ENCODE data around the gene SLC28A2.
"Not testable (repeated sequence)": the region's sequence is repeated elsewhere in the genome, so short reads cannot be mapped to it uniquely, and the experiment has no call there.

SLC28A2 gene

GRCh38 chr15:45253330-45253729 lies 1.3 kb downstream of the SLC28A2 start:
- H3K27ac ChIP-seq (ENCODE audit: low read length), result no peak overlapping the region
- DNase-seq, result no peak
- ATAC-seq (ENCODE audit: insufficient read depth, low read depth), result no peak
- no peaks in the 10 kb centered on the region for H3K4me1 ChIP-seq (ENCODE audit: insufficient read depth, low read length)
- H2AFZ ChIP-seq (ENCODE audit: low read depth, low read length), result no peak overlapping the region
- no peaks in the 10 kb centered on the region for H3K79me2 ChIP-seq (ENCODE audit: insufficient read depth, low read length)
- H3K9ac ChIP-seq (ENCODE audit: low read depth, low read length), result no peak overlapping the region
- no peaks in the 10 kb centered on the region for H3K27me3 ChIP-seq (ENCODE audit: insufficient read depth, low read length, poor library complexity)
- no peak for TF ChIP-seq EZH2 (IDR thresholded peaks at IDR 0.05; ENCODE audit: borderline replicate concordance, low read depth, low read length, severe bottlenecking)
- TF ChIP-seq, protein P1, sequence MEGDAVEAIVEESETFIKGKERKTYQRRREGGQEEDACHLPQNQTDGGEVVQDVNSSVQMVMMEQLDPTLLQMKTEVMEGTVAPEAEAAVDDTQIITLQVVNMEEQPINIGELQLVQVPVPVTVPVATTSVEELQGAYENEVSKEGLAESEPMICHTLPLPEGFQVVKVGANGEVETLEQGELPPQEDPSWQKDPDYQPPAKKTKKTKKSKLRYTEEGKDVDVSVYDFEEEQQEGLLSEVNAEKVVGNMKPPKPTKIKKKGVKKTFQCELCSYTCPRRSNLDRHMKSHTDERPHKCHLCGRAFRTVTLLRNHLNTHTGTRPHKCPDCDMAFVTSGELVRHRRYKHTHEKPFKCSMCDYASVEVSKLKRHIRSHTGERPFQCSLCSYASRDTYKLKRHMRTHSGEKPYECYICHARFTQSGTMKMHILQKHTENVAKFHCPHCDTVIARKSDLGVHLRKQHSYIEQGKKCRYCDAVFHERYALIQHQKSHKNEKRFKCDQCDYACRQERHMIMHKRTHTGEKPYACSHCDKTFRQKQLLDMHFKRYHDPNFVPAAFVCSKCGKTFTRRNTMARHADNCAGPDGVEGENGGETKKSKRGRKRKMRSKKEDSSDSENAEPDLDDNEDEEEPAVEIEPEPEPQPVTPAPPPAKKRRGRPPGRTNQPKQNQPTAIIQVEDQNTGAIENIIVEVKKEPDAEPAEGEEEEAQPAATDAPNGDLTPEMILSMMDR (IDR thresholded peaks at IDR 0.05; ENCODE audit: borderline replicate concordance, extremely low read depth, low read length, poor library complexity, severe bottlenecking), result peak; percentile 13
- no peak overlapping the region for H3K4me3 ChIP-seq (ENCODE audit: low read depth in 1 of 2, low read length in 2 of 2)
- H3K36me3 ChIP-seq (ENCODE audit: insufficient read depth, low read length), result no peaks in the 10 kb centered on the region
- H3K4me2 ChIP-seq (ENCODE audit: insufficient read depth, low read length), result no peak overlapping the region
- no peaks in the 10 kb centered on the region for H4K20me1 ChIP-seq (ENCODE audit: insufficient read depth, low read length)
- no peaks in the 10 kb centered on the region for H3K9me3 ChIP-seq (ENCODE audit: insufficient read depth, low read length, severe bottlenecking)

GRCh38 chr15:45254405-45254804 lies 2.4 kb downstream of the SLC28A2 start:
- H3K27ac ChIP-seq (ENCODE audit: low read length), result no peak overlapping the region
- ATAC-seq (ENCODE audit: insufficient read depth, low read depth) (no peak), DNase-seq (no peak)
- no peak overlapping the region for H3K4me2 ChIP-seq (ENCODE audit: insufficient read depth, low read length)
- H3K27me3 ChIP-seq (ENCODE audit: insufficient read depth, low read length, poor library complexity), result no peaks in the 10 kb centered on the region
- no peaks in the 10 kb centered on the region for H3K9me3 ChIP-seq (ENCODE audit: insufficient read depth, low read length, severe bottlenecking)
- no peak overlapping the region for H2AFZ ChIP-seq (ENCODE audit: low read depth, low read length)
- H3K79me2 ChIP-seq (ENCODE audit: insufficient read depth, low read length), result no peaks in the 10 kb centered on the region
- H3K36me3 ChIP-seq (ENCODE audit: insufficient read depth, low read length), result no peaks in the 10 kb centered on the region
- no peaks in the 10 kb centered on the region for H4K20me1 ChIP-seq (ENCODE audit: insufficient read depth, low read length)
- H3K9ac ChIP-seq (ENCODE audit: low read depth, low read length), result no peak overlapping the region
- TF ChIP-seq, protein P1 (IDR thresholded peaks at IDR 0.05; ENCODE audit: borderline replicate concordance, extremely low read depth, low read length, poor library complexity, severe bottlenecking), result no peak
- no peak for TF ChIP-seq EZH2 (IDR thresholded peaks at IDR 0.05; ENCODE audit: borderline replicate concordance, low read depth, low read length, severe bottlenecking)
- no peak overlapping the region for H3K4me3 ChIP-seq (ENCODE audit: low read depth in 1 of 2, low read length in 2 of 2)
- no peaks in the 10 kb centered on the region for H3K4me1 ChIP-seq (ENCODE audit: insufficient read depth, low read length)

GRCh38 chr15:45254824-45255223 lies 2.8 kb downstream of the SLC28A2 start:
- H3K9me3 ChIP-seq (ENCODE audit: insufficient read depth, low read length, severe bottlenecking); H2AFZ ChIP-seq (ENCODE audit: low read depth, low read length); H3K79me2 ChIP-seq (ENCODE audit: insufficient read depth, low read length); H3K27ac ChIP-seq (ENCODE audit: low read length); DNase-seq; H3K4me2 ChIP-seq (ENCODE audit: insufficient read depth, low read length); H4K20me1 ChIP-seq (ENCODE audit: insufficient read depth, low read length); H3K36me3 ChIP-seq (ENCODE audit: insufficient read depth, low read length); H3K9ac ChIP-seq (ENCODE audit: low read depth, low read length); H3K4me1 ChIP-seq (ENCODE audit: insufficient read depth, low read length); ATAC-seq (ENCODE audit: insufficient read depth, low read depth); H3K4me3 ChIP-seq (ENCODE audit: low read depth in 1 of 2, low read length in 2 of 2); H3K27me3 ChIP-seq (ENCODE audit: insufficient read depth, low read length, poor library complexity): not testable (repeated sequence)

DNA sequence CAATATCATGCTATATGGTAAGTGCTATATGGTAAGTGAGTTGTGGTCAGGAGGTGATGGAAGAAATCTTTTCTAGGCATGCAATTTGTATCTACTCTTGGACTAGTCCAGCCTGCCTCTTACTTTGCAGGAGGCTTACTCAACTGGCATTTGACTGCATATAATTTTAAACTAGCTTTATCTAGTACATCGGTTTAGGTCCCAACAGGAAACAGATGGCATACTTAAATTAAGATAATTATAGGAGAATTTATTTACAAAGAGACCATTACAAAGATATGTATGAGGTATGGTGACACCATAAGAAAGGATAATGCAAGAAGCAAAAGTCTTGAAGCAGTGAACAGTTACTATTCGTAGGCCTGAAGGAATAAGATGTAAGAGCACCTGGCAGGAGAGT lies 7.8 kb downstream of the SLC28A2 start:
- Histone ChIP-seq H3K9me3 (ENCODE audit: insufficient read depth, low read length, severe bottlenecking) (no peaks in the 10 kb centered on the region), H3K9ac (ENCODE audit: low read depth, low read length) (no peak overlapping the region), H3K4me3 (ENCODE audit: low read depth in 1 of 2, low read length in 2 of 2) (no peak overlapping the region), H3K4me2 (ENCODE audit: insufficient read depth, low read length) (no peak overlapping the region), H3K27ac (ENCODE audit: low read length) (no peak overlapping the region), H3K27me3 (ENCODE audit: insufficient read depth, low read length, poor library complexity) (no peaks in the 10 kb centered on the region), H3K4me1 (ENCODE audit: insufficient read depth, low read length) (no peaks in the 10 kb centered on the region), H3K36me3 (ENCODE audit: insufficient read depth, low read length) (no peaks in the 10 kb centered on the region), H3K79me2 (ENCODE audit: insufficient read depth, low read length) (no peaks in the 10 kb centered on the region), H4K20me1 (ENCODE audit: insufficient read depth, low read length) (no peaks in the 10 kb centered on the region), H2AFZ (ENCODE audit: low read depth, low read length) (no peak overlapping the region)
- TF ChIP-seq, protein P1 (IDR thresholded peaks at IDR 0.05; ENCODE audit: borderline replicate concordance, extremely low read depth, low read length, poor library complexity, severe bottlenecking), result no peak
- no peak for TF ChIP-seq EZH2 (IDR thresholded peaks at IDR 0.05; ENCODE audit: borderline replicate concordance, low read depth, low read length, severe bottlenecking)
- DNase-seq (no peak), ATAC-seq (ENCODE audit: insufficient read depth, low read depth) (no peak)

All from DND-41 (cell line).